SK-N-SH (cell line): ENCODE results near the gene MYBPC3.

ENCODE experiments used
- GATA2 ChIP-seq: sonication (generic); formaldehyde crosslinking; IDR thresholded peaks from 2 replicates; pipeline ENCODE4 v1.5.0; 2020; ENCODE audit warnings: mild to moderate bottlenecking, missing genetic modification reagents
- MXI1 ChIP-seq: IDR thresholded peaks from 2 replicates; pipeline ENCODE4 v1.6.1; 2012; ENCODE audit warnings: mild to moderate bottlenecking, low read depth, low read length, improper control_type of control experiment
- POLR2AphosphoS5 ChIP-seq: IDR thresholded peaks from 2 replicates; pipeline ENCODE4 v1.6.1; 2012; ENCODE audit warnings: low read depth, low read length
- RCOR1 ChIP-seq: fragments of 150-350 bp; IDR thresholded peaks from 2 replicates; pipeline ENCODE4 v1.6.1; 2017; ENCODE audit warnings: antibody characterized with exemption, low read length
- SMC3 ChIP-seq: IDR thresholded peaks from 2 replicates; pipeline ENCODE4 v1.6.1; 2012; ENCODE audit warnings: low read depth, low read length, improper control_type of control experiment
- TCF12 ChIP-seq: IDR thresholded peaks from 2 replicates; pipeline ENCODE4 v1.4.0; 2012
- TF ChIP-seq, protein P1 (sequence below): fragments of 200-600 bp; sonication (generic); IDR thresholded peaks from 2 replicates; pipeline ENCODE4 v1.6.1; 2017; ENCODE audit warnings: antibody characterized with exemption, mild to moderate bottlenecking, moderate library complexity
- TF ChIP-seq, protein P2 (sequence below): fragments of 150-350 bp; IDR thresholded peaks from 2 replicates; pipeline ENCODE4 v1.6.1; 2017; ENCODE audit warnings: antibody characterized with exemption, low read length, low read depth, borderline replicate concordance

- TF ChIP-seq RCOR1 (no peak), GATA2 (CRISPR knock-in tag) (no peak), TCF12 (no peak), POLR2AphosphoS5 (no peak), MXI1 (no peak), SMC3 (no peak)
- TF ChIP-seq, protein P1, sequence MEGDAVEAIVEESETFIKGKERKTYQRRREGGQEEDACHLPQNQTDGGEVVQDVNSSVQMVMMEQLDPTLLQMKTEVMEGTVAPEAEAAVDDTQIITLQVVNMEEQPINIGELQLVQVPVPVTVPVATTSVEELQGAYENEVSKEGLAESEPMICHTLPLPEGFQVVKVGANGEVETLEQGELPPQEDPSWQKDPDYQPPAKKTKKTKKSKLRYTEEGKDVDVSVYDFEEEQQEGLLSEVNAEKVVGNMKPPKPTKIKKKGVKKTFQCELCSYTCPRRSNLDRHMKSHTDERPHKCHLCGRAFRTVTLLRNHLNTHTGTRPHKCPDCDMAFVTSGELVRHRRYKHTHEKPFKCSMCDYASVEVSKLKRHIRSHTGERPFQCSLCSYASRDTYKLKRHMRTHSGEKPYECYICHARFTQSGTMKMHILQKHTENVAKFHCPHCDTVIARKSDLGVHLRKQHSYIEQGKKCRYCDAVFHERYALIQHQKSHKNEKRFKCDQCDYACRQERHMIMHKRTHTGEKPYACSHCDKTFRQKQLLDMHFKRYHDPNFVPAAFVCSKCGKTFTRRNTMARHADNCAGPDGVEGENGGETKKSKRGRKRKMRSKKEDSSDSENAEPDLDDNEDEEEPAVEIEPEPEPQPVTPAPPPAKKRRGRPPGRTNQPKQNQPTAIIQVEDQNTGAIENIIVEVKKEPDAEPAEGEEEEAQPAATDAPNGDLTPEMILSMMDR, result no peak
- TF ChIP-seq, protein P2, sequence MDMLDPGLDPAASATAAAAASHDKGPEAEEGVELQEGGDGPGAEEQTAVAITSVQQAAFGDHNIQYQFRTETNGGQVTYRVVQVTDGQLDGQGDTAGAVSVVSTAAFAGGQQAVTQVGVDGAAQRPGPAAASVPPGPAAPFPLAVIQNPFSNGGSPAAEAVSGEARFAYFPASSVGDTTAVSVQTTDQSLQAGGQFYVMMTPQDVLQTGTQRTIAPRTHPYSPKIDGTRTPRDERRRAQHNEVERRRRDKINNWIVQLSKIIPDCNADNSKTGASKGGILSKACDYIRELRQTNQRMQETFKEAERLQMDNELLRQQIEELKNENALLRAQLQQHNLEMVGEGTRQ, result no peak
Measured at GRCh38 chr11:47396049-47396320, 43.5 kb upstream of the MYBPC3 start.
